PC-9 (cell line): ENCODE results near the gene RALGAPB. TPM values are rescaled to one million over a fixed set of nuclear protein-coding genes. Genes with fewer than 3 reads are reported as not detected.

Experiments
- BruUV-seq: library from RNA; stranded (reverse); fragments of 400-500 nt; replicated peaks from 2 replicates; lab custom pipeline; 2021; lab: Mats Ljungman, UMichigan
- CTCF ChIA-PET: fragments of 300-600 bp; sonication (Branson Sonifier 250); formaldehyde crosslinking; loops from one replicate; lab custom pipeline; 2022; ENCODE audit warnings: antibody characterized with exemption; lab: Charles Lee
- POLR2A ChIA-PET: fragments of 300-600 bp; sonication (Branson Sonifier 250); formaldehyde crosslinking; loops from one replicate; lab custom pipeline; 2022; ENCODE audit warnings: antibody characterized with exemption; ENCODE audit not compliant: unreplicated experiment; lab: Charles Lee
- DNase-seq, 2 experiments: peaks; one replicate each; pipeline versions ENCODE4 v3.0.0 to v3.0.0-alpha.2; 2015 to 2022; ENCODE audit warnings: mixed read lengths in 1 of 2
- H2AFZ ChIP-seq: fragments of 200-600 bp; sonication (generic); 2 replicates; pipeline ENCODE4 v1.8.1; 2017; ENCODE audit warnings: antibody characterized with exemption
- H3F3A ChIP-seq: fragments of 200-600 bp; sonication (generic); 2 replicates; pipeline ENCODE4 v1.8.1; 2017; ENCODE audit warnings: antibody characterized with exemption, mild to moderate bottlenecking, low read depth; ENCODE audit not compliant: insufficient read depth
- H3K27ac ChIP-seq: fragments of 200-600 bp; sonication (generic); 2 replicates; pipeline ENCODE4 v1.6.1; 2016; ENCODE audit warnings: mixed run types
- H3K27me3 ChIP-seq: fragments of 200-600 bp; sonication (generic); 2 replicates; pipeline ENCODE4 v1.6.1; 2016; ENCODE audit warnings: low read depth, mixed run types; ENCODE audit not compliant: insufficient read depth
- H3K36me3 ChIP-seq: fragments of 200-600 bp; sonication (generic); 2 replicates; pipeline ENCODE4 v1.6.1; 2016; ENCODE audit warnings: low read depth, mixed run types
- H3K4me1 ChIP-seq: fragments of 200-600 bp; sonication (generic); replicated peaks from 2 replicates; pipeline ENCODE4 v1.6.1; 2016; ENCODE audit warnings: mixed run types; ENCODE audit not compliant: insufficient read depth
- H3K4me2 ChIP-seq: fragments of 200-600 bp; sonication (generic); 2 replicates; pipeline ENCODE4 v1.6.1; 2017; ENCODE audit warnings: mixed run types
- H3K4me3 ChIP-seq: fragments of 200-600 bp; sonication (generic); 2 replicates; pipeline ENCODE4 v1.6.1; 2016; ENCODE audit warnings: mixed run types
- H3K79me2 ChIP-seq: fragments of 200-600 bp; sonication (generic); 2 replicates; pipeline ENCODE4 v1.6.1; 2017; ENCODE audit warnings: low read depth, mixed run types
- H3K9me2 ChIP-seq: fragments of 200-600 bp; sonication (generic); 2 replicates; pipeline ENCODE4 v1.8.1; 2017; ENCODE audit warnings: mild to moderate bottlenecking; ENCODE audit not compliant: insufficient read depth
- H3K9me3 ChIP-seq: fragments of 200-600 bp; sonication (generic); 2 replicates; pipeline ENCODE4 v1.8.1; 2016; ENCODE audit warnings: low read depth; ENCODE audit not compliant: insufficient read depth
- H4K20me1 ChIP-seq: fragments of 200-600 bp; sonication (generic); 2 replicates; pipeline ENCODE4 v1.8.1; 2017; ENCODE audit not compliant: insufficient read depth
- CTCF ChIP-seq: fragments of 200-600 bp; sonication (generic); conservative IDR thresholded peaks from 2 replicates; pipeline ENCODE4 v1.6.1; 2017; ENCODE audit warnings: mixed run types, antibody characterized with exemption, mild to moderate bottlenecking, moderate library complexity
- EZH2 ChIP-seq: fragments of 200-600 bp; sonication (generic); IDR thresholded peaks from 2 replicates; pipeline ENCODE4 v1.8.0; 2017; ENCODE audit warnings: antibody characterized with exemption, low read depth
- intact Hi-C: fragments of 100-400 bp; cut with micrococcal nuclease; formaldehyde crosslinking; loops from one replicate; pipeline ENCODE4 v1.10.0; 2022; ENCODE audit not compliant: unreplicated experiment
- total RNA-seq: library from RNA; stranded (reverse); gene quantifications from 2 replicates; pipeline ENCODE4 v1.2.3, GENCODE V29; 2021

RALGAPB gene
- total RNA-seq, 1 experiment from 2014 or later: 40.2 TPM

- H3K4me1 ChIP-seq: peaks cover 12% of the 10 kb centered on the region
- TF ChIP-seq EZH2 (no peak), CTCF (no peak)
- no peak overlapping the region for H3K4me2 ChIP-seq
- H3K4me3 ChIP-seq: no peak overlapping the region
- no peak for DNase-seq
- no peaks in the 10 kb centered on the region for H3K9me3 ChIP-seq
- no TSS peak for BruUV-seq
- H3K27me3 ChIP-seq: no peaks in the 10 kb centered on the region
- no peaks in the 10 kb centered on the region for H4K20me1 ChIP-seq
- no peaks in the 10 kb centered on the region for H3K79me2 ChIP-seq
- H3K9me2 ChIP-seq: no peaks in the 10 kb centered on the region
- no peaks in the 10 kb centered on the region for H3K36me3 ChIP-seq
- ChIA-PET POLR2A (no interaction called here), CTCF (no interaction called here)
- intact Hi-C loops: no loop called here
- H2AFZ ChIP-seq: no peak overlapping the region
- no peaks in the 10 kb centered on the region for H3F3A ChIP-seq
- H3K27ac ChIP-seq: no peak overlapping the region
Measured at GRCh38 chr20:38588303-38588702, 115.7 kb downstream of the RALGAPB start.

- Histone ChIP-seq H3K4me3 (no peak overlapping the region), H2AFZ (no peak overlapping the region), H3K4me2 (no peak overlapping the region), H3K36me3 (no peaks in the 10 kb centered on the region), H3K9me3 (no peaks in the 10 kb centered on the region), H3K4me1 (peaks cover 12% of the 10 kb centered on the region), H3K27me3 (no peaks in the 10 kb centered on the region), H3K79me2 (no peaks in the 10 kb centered on the region), H3K9me2 (no peaks in the 10 kb centered on the region), H3F3A (no peaks in the 10 kb centered on the region), H4K20me1 (no peaks in the 10 kb centered on the region), H3K27ac (no peak overlapping the region)
- BruUV-seq: no TSS peak
- TF ChIP-seq EZH2 (no peak), CTCF (no peak)
- ChIA-PET CTCF (no interaction called here), POLR2A (no interaction called here)
- no peak for DNase-seq
- intact Hi-C loops: no loop called here
Measured at GRCh38 chr20:38589351-38589750, 116.7 kb downstream of the RALGAPB start.

GRCh38 chr20:38589967-38590675 lies 117.5 kb downstream of the RALGAPB start:
- Histone ChIP-seq H3K27me3 (no peaks in the 10 kb centered on the region), H3K79me2 (no peaks in the 10 kb centered on the region), H3K4me3 (no peak overlapping the region), H3K4me2 (no peak overlapping the region), H3K27ac (no peak overlapping the region), H3F3A (no peaks in the 10 kb centered on the region), H3K36me3 (no peaks in the 10 kb centered on the region), H4K20me1 (no peaks in the 10 kb centered on the region), H3K9me2 (no peaks in the 10 kb centered on the region), H2AFZ (no peak overlapping the region), H3K4me1 (peaks cover 12% of the 10 kb centered on the region), H3K9me3 (no peaks in the 10 kb centered on the region)
- TF ChIP-seq EZH2 (no peak), CTCF (no peak)
- intact Hi-C loops: no loop called here
- POLR2A ChIA-PET: no interaction called here
- CTCF ChIA-PET: no interaction called here
- no peak for DNase-seq
- no TSS peak for BruUV-seq
